Upper lobe of left lung (tissue), 4 donors: ENCODE data around the gene RNF130.

Source experiments
- CTCF ChIP-seq, 6 experiments: fragments of 450-650 bp in 4 of 6; fragments of 200-600 bp in 2 of 6; sonication (generic) in 2 of 6; IDR thresholded peaks; one replicate each; pipeline ENCODE4 v1.5.1; 2016 to 2019; ENCODE audit warnings: antibody characterized with exemption in 6 of 6
- EP300 ChIP-seq, 4 donors: sonication (generic); formaldehyde crosslinking; IDR thresholded peaks; one replicate each; pipeline ENCODE4 v1.5.1; 2017; ENCODE audit warnings: antibody characterized with exemption in 4 of 4, control low read depth in 2 of 4

GRCh38 chr5:180117000-180117725 is 45.6 kb upstream of the RNF130 start:
- TF ChIP-seq CTCF (IDR thresholded peaks at IDR 0.05) (peak in 1 of 6 experiments; percentile 26), EP300 (IDR thresholded peaks at IDR 0.05) (no peak)
